ENCODE data around the gene PLXDC2.

- TF ChIP-seq CTCF (conservative IDR thresholded peaks at IDR 0.05 in 1 of 2, IDR thresholded peaks at IDR 0.05 in 1 of 2; ENCODE audit: low read depth in 1 of 2, low read length in 2 of 2) (no peak), EZH2 (IDR thresholded peaks at IDR 0.05; ENCODE audit: low read length, missing control alignments) (no peak)
Observed at GRCh38 chr10:20017961-20018360, 201.7 kb downstream of the PLXDC2 start.
